GM23338 (cell line): ENCODE measurements around the gene CACNA2D1. TPM values are rescaled to one million over a fixed set of nuclear protein-coding genes. Genes with fewer than 3 reads are reported as not detected.

Experiments used
- EZH2 ChIP-seq: fragments of 200-600 bp; sonication (generic); IDR thresholded peaks from one replicate; pipeline ENCODE4 v1.8.0; 2017; ENCODE audit warnings: antibody characterized with exemption, mild to moderate bottlenecking, low read depth; ENCODE audit not compliant: unreplicated experiment
- EZH2phosphoT487 ChIP-seq: fragments of 200-600 bp; sonication (generic); IDR thresholded peaks from one replicate; pipeline ENCODE4 v1.8.1; 2018; ENCODE audit warnings: antibody characterized with exemption; ENCODE audit not compliant: unreplicated experiment
- JUNB ChIP-seq: IDR thresholded peaks from one replicate; pipeline ENCODE4 v1.6.1; 2016; ENCODE audit warnings: antibody characterized with exemption; ENCODE audit not compliant: unreplicated experiment
- NANOG ChIP-seq: IDR thresholded peaks from 2 replicates; pipeline ENCODE4 v1.6.1; 2016; ENCODE audit warnings: antibody characterized with exemption, borderline replicate concordance
- POLR2AphosphoS5 ChIP-seq: IDR thresholded peaks from 2 replicates; pipeline ENCODE4 v1.6.1; 2016; ENCODE audit warnings: antibody characterized with exemption, low read depth
- ZNF331 ChIP-seq: fragments of 250-450 bp; sonication (Bioruptor Pico); IDR thresholded peaks from 2 replicates; pipeline ENCODE4 v1.5.0; 2020; ENCODE audit warnings: low read depth, mild to moderate bottlenecking, moderate library complexity
- polyA plus RNA-seq: library from polyadenylated mRNA; unstranded; fragments of >200 nt; fragmentation: Nextera tagmentation; extraction: Ambion mirVana; gene quantifications from 2 replicates; pipeline ENCODE4 v1.2.1, GENCODE V29; 2016
- total RNA-seq: library from RNA; depleted of rRNA; stranded (reverse); fragments of >200 nt; shearing (Covaris generic); gene quantifications from 2 replicates; pipeline ENCODE4 v1.2.3, GENCODE V29; 2014
- TF ChIP-seq, protein P1 (sequence below): fragments of 250-450 bp; sonication (Bioruptor Pico); IDR thresholded peaks from 2 replicates; pipeline ENCODE4 v1.5.0; 2020; ENCODE audit warnings: mild to moderate bottlenecking, moderate library complexity
- TF ChIP-seq, protein P2 (sequence below): IDR thresholded peaks from one replicate; pipeline ENCODE4 v1.6.1; 2018; ENCODE audit warnings: antibody characterized with exemption; ENCODE audit not compliant: unreplicated experiment
- TF ChIP-seq, protein P3 (sequence below): IDR thresholded peaks from 2 replicates; pipeline ENCODE4 v1.6.1; 2016; ENCODE audit warnings: antibody characterized with exemption

Gene CACNA2D1
- total and polyA plus RNA-seq, 2 experiments from 2014 or later: 7.0 to 20.4 TPM

DNA sequence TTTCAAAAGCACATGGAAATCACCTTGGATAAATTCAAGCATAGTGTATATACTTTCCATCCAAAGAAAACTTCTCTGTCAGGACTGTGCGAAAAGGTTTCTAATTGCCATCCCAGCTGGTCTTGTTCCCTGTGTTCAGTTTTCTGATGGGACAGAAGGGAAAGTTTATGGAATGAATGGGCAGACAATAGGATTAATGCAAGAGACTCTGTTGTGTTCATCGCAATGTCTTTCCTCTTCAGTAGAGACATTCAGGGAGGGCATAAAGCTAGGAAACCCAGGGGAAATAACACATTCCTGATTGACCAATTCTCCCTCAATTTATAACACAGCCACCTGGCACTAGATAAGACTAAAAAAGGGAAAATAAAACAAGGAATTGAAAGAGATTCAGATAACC is 78.9 kb downstream of the CACNA2D1 start (continued):
- TF ChIP-seq, protein P1, sequence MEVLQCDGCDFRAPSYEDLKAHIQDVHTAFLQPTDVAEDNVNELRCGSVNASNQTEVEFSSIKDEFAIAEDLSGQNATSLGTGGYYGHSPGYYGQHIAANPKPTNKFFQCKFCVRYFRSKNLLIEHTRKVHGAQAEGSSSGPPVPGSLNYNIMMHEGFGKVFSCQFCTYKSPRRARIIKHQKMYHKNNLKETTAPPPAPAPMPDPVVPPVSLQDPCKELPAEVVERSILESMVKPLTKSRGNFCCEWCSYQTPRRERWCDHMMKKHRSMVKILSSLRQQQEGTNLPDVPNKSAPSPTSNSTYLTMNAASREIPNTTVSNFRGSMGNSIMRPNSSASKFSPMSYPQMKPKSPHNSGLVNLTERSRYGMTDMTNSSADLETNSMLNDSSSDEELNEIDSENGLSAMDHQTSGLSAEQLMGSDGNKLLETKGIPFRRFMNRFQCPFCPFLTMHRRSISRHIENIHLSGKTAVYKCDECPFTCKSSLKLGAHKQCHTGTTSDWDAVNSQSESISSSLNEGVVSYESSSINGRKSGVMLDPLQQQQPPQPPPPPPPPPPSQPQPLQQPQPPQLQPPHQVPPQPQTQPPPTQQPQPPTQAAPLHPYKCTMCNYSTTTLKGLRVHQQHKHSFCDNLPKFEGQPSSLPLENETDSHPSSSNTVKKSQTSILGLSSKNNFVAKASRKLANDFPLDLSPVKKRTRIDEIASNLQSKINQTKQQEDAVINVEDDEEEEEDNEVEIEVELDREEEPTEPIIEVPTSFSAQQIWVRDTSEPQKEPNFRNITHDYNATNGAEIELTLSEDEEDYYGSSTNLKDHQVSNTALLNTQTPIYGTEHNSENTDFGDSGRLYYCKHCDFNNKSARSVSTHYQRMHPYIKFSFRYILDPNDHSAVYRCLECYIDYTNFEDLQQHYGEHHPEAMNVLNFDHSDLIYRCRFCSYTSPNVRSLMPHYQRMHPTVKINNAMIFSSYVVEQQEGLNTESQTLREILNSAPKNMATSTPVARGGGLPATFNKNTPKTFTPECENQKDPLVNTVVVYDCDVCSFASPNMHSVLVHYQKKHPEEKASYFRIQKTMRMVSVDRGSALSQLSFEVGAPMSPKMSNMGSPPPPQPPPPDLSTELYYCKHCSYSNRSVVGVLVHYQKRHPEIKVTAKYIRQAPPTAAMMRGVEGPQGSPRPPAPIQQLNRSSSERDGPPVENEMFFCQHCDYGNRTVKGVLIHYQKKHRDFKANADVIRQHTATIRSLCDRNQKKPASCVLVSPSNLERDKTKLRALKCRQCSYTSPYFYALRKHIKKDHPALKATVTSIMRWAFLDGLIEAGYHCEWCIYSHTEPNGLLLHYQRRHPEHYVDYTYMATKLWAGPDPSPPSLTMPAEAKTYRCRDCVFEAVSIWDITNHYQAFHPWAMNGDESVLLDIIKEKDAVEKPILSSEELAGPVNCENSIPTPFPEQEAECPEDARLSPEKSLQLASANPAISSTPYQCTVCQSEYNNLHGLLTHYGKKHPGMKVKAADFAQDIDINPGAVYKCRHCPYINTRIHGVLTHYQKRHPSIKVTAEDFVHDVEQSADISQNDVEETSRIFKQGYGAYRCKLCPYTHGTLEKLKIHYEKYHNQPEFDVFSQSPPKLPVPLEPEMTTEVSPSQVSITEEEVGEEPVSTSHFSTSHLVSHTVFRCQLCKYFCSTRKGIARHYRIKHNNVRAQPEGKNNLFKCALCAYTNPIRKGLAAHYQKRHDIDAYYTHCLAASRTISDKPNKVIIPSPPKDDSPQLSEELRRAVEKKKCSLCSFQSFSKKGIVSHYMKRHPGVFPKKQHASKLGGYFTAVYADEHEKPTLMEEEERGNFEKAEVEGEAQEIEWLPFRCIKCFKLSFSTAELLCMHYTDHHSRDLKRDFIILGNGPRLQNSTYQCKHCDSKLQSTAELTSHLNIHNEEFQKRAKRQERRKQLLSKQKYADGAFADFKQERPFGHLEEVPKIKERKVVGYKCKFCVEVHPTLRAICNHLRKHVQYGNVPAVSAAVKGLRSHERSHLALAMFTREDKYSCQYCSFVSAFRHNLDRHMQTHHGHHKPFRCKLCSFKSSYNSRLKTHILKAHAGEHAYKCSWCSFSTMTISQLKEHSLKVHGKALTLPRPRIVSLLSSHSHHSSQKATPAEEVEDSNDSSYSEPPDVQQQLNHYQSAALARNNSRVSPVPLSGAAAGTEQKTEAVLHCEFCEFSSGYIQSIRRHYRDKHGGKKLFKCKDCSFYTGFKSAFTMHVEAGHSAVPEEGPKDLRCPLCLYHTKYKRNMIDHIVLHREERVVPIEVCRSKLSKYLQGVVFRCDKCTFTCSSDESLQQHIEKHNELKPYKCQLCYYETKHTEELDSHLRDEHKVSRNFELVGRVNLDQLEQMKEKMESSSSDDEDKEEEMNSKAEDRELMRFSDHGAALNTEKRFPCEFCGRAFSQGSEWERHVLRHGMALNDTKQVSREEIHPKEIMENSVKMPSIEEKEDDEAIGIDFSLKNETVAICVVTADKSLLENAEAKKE (CRISPR knock-in tag): no peak
- TF ChIP-seq NANOG (no peak), ZNF331 (CRISPR knock-in tag) (no peak), EZH2 (no peak), EZH2phosphoT487 (no peak), POLR2AphosphoS5 (no peak), JUNB (no peak)
- TF ChIP-seq, protein P2, sequence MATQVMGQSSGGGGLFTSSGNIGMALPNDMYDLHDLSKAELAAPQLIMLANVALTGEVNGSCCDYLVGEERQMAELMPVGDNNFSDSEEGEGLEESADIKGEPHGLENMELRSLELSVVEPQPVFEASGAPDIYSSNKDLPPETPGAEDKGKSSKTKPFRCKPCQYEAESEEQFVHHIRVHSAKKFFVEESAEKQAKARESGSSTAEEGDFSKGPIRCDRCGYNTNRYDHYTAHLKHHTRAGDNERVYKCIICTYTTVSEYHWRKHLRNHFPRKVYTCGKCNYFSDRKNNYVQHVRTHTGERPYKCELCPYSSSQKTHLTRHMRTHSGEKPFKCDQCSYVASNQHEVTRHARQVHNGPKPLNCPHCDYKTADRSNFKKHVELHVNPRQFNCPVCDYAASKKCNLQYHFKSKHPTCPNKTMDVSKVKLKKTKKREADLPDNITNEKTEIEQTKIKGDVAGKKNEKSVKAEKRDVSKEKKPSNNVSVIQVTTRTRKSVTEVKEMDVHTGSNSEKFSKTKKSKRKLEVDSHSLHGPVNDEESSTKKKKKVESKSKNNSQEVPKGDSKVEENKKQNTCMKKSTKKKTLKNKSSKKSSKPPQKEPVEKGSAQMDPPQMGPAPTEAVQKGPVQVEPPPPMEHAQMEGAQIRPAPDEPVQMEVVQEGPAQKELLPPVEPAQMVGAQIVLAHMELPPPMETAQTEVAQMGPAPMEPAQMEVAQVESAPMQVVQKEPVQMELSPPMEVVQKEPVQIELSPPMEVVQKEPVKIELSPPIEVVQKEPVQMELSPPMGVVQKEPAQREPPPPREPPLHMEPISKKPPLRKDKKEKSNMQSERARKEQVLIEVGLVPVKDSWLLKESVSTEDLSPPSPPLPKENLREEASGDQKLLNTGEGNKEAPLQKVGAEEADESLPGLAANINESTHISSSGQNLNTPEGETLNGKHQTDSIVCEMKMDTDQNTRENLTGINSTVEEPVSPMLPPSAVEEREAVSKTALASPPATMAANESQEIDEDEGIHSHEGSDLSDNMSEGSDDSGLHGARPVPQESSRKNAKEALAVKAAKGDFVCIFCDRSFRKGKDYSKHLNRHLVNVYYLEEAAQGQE: no peak
- TF ChIP-seq, protein P3, sequence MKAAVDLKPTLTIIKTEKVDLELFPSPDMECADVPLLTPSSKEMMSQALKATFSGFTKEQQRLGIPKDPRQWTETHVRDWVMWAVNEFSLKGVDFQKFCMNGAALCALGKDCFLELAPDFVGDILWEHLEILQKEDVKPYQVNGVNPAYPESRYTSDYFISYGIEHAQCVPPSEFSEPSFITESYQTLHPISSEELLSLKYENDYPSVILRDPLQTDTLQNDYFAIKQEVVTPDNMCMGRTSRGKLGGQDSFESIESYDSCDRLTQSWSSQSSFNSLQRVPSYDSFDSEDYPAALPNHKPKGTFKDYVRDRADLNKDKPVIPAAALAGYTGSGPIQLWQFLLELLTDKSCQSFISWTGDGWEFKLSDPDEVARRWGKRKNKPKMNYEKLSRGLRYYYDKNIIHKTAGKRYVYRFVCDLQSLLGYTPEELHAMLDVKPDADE: no peak
